ENCODE data around the gene RHOBTB1.

RHOBTB1 gene

DNA sequence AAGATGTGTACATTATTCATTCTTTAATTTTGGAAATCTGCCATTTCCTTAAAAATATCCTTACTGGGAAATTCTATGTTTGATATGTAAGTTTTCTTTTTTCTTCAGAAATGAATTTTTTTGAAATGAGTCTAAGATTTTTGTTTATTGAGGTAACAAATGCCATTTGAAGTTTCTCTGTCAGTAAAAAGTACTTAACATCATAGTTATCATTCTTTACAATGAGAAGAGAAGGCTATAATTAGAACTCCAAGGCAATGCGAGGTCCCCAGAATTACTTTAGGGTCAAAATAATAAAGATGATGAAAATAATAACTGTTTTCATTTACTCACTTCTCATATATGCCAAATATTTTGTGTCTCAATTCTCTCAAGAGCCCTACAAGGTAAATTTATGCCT, 37.0 kb upstream of the RHOBTB1 start:
- TF ChIP-seq, protein P1, sequence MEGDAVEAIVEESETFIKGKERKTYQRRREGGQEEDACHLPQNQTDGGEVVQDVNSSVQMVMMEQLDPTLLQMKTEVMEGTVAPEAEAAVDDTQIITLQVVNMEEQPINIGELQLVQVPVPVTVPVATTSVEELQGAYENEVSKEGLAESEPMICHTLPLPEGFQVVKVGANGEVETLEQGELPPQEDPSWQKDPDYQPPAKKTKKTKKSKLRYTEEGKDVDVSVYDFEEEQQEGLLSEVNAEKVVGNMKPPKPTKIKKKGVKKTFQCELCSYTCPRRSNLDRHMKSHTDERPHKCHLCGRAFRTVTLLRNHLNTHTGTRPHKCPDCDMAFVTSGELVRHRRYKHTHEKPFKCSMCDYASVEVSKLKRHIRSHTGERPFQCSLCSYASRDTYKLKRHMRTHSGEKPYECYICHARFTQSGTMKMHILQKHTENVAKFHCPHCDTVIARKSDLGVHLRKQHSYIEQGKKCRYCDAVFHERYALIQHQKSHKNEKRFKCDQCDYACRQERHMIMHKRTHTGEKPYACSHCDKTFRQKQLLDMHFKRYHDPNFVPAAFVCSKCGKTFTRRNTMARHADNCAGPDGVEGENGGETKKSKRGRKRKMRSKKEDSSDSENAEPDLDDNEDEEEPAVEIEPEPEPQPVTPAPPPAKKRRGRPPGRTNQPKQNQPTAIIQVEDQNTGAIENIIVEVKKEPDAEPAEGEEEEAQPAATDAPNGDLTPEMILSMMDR (conservative IDR thresholded peaks at IDR 0.05; ENCODE audit: control insufficient read depth, insufficient read depth, low read depth, low read length), result no peak
- H3K4me3 ChIP-seq (ENCODE audit: control insufficient read depth, low read depth, low read length), result no peak overlapping the region
- DNase-seq (ENCODE audit: low read depth), result no peak

DNA sequence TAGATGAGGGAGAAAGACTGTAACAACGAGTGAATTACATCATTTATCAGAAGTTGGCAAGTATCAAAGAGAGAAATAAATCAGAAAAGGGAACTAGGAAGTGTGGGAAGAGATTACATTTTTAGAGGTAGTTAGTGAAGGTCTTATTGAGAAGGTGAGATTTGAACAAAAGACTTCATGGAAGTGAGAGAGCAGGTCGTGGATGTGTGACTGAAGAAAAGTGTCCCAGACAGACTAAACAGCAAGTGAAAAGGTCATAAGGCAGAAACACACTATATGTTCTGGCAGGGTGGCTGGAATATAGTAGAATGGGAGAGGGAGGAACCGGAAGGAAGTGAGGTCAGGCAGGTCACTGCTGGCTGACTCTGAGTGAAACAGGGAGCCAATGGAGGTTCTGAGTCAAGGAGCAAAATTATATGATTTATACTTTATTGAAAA, 35.7 kb upstream of the RHOBTB1 start:
- TF ChIP-seq, protein P1 (conservative IDR thresholded peaks at IDR 0.05; ENCODE audit: control insufficient read depth, insufficient read depth, low read depth, low read length), result no peak
- no peak for DNase-seq (ENCODE audit: low read depth)
- no peak overlapping the region for H3K4me3 ChIP-seq (ENCODE audit: control insufficient read depth, low read depth, low read length)

DNA sequence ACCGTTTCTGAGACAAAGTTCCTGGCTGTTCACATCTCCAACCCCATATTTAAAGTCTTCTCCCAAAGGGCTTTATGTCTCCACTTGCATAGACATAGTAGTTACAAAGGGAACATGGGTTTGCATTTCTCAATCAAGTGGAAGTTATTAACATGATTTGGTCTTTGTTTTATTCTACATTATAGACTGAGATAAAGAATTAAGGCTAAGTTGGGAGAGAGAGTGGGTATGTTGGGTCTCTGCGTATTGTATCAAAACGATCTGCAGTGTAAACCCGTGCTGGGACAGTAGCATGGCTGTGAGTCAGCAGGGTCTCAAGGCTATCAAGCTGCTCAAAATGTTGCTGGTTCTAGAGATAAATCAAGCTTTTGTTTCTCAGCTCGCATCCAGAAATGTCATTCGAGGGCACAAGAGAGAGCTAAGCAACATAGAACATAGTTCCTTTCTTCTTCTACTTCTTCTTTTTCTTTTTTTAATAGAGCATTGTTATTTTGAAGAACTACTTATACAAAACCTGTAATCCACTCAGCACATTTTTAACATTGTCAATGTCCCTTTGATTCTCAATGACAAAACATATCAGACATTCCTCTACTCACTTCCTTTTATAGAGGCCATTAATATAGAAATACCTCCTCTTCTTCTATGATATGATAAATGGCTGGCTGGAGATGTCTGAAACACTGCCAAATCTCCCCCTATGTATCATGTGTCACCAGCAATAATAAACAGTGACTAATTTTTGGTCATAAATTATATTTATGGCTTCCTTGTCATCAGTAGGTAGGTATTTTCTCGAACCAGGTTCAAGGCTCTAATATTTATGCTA, 34.5 kb upstream of the RHOBTB1 start:
- H3K4me3 ChIP-seq (ENCODE audit: control insufficient read depth, low read depth, low read length), result no peak overlapping the region
- TF ChIP-seq, protein P1 (conservative IDR thresholded peaks at IDR 0.05; ENCODE audit: control insufficient read depth, insufficient read depth, low read depth, low read length), result no peak
- peak; percentile 48 for DNase-seq (ENCODE audit: low read depth)

GRCh38 chr10:60977161-60978122, 33.5 kb upstream of the RHOBTB1 start:
- DNase-seq (ENCODE audit: low read depth), result no peak
- no peak overlapping the region for H3K4me3 ChIP-seq (ENCODE audit: control insufficient read depth, low read depth, low read length)
- TF ChIP-seq, protein P1 (conservative IDR thresholded peaks at IDR 0.05; ENCODE audit: control insufficient read depth, insufficient read depth, low read depth, low read length), result no peak

- no peak for DNase-seq (ENCODE audit: low read depth)
- TF ChIP-seq, protein P1 (conservative IDR thresholded peaks at IDR 0.05; ENCODE audit: control insufficient read depth, insufficient read depth, low read depth, low read length), result no peak
- H3K4me3 ChIP-seq (ENCODE audit: control insufficient read depth, low read depth, low read length), result no peak overlapping the region
These were observed 32.7 kb upstream of the RHOBTB1 start for GRCh38 chr10:60976687-60977086.

DNA sequence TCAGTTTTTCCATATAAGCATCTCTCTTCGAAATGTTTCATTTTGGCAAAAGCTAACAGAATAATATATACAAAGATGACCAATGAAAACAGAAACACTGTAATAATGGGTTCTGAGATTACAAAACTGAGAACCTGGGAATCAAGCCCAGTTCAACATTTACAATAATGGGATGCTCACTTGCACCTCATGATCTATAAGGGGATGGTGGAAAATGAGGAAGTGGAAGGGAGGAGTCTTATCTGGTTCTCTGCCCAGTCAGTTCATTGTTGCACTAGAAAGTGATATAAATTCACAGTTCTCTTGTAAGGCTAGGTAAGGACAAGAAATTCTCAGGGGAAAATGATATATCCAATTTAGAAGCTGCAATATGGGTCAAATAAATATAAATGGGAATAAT, 31.7 kb upstream of the RHOBTB1 start:
- H3K4me3 ChIP-seq (ENCODE audit: control insufficient read depth, low read depth, low read length), result no peak overlapping the region
- TF ChIP-seq, protein P1 (conservative IDR thresholded peaks at IDR 0.05; ENCODE audit: control insufficient read depth, insufficient read depth, low read depth, low read length), result no peak
- peak; percentile 6 for DNase-seq (ENCODE audit: low read depth)
